HG03108 (cell line): ENCODE results near the gene SAMD10.

Experiments used
- ATAC-seq: cut with Tn5 transposase; IDR thresholded peaks from one replicate; pipeline ENCODE4 v1.9.1; 2021; ENCODE audit warnings: moderate library complexity; ENCODE audit not compliant: unreplicated experiment

SAMD10 gene

GRCh38 chr20:63957690-63958441 is 21.6 kb downstream of the SAMD10 start:
- no peak for ATAC-seq

GRCh38 chr20:63957004-63957689 is 22.3 kb downstream of the SAMD10 start:
- ATAC-seq: no peak

- ATAC-seq: no peak
These were observed 22.8 kb downstream of the SAMD10 start for GRCh38 chr20:63956664-63957003.

- ATAC-seq: peak; percentile 69
These were observed 23.4 kb downstream of the SAMD10 start, which contains the start of gene UCKL1 for GRCh38 chr20:63955827-63956663. UCKL1 (minus strand) TSS chr20:63956416; CDS start chr20:63956372, 44 bp downstream.

GRCh38 chr20:63955281-63955826 is 24.1 kb downstream of the SAMD10 start:
- peak; percentile 29 for ATAC-seq

- no peak for ATAC-seq
These were observed 25.5 kb downstream of the SAMD10 start for GRCh38 chr20:63953764-63954429.

GRCh38 chr20:63952769-63953168 is 26.7 kb downstream of the SAMD10 start:
- ATAC-seq: no peak

- ATAC-seq: no peak
These were observed 27.3 kb downstream of the SAMD10 start for GRCh38 chr20:63952210-63952535.

GRCh38 chr20:63951398-63952209 is 27.8 kb downstream of the SAMD10 start:
- ATAC-seq: no peak

- ATAC-seq: no peak
These were observed 28.6 kb downstream of the SAMD10 start for GRCh38 chr20:63950701-63951397.

- ATAC-seq: no peak
These were observed 31.6 kb downstream of the SAMD10 start for GRCh38 chr20:63947638-63948456.

GRCh38 chr20:63946986-63947637 is 32.3 kb downstream of the SAMD10 start:
- no peak for ATAC-seq

GRCh38 chr20:63945921-63946920 is 33.2 kb downstream of the SAMD10 start:
- no peak for ATAC-seq

- no peak for ATAC-seq
These were observed 34.3 kb downstream of the SAMD10 start for GRCh38 chr20:63945031-63945658.

- ATAC-seq: no peak
These were observed 35.1 kb downstream of the SAMD10 start for GRCh38 chr20:63944078-63944941.

- no peak for ATAC-seq
These were observed 35.7 kb downstream of the SAMD10 start for GRCh38 chr20:63943808-63944077.
